Kasumi-1 (cell line): Measurements from ENCODE around the gene NDUFB4.
A peak's percentile ranks its signal among the peaks of the same experiment; 100 is the strongest.
"Not testable (repeated sequence)": the region's sequence is repeated elsewhere in the genome, so short reads cannot be mapped to it uniquely, and the experiment has no call there.

ENCODE experiments used
- DNase-seq, 2 experiments: peaks; one replicate each; lab custom pipeline; 2025; lab: John Stamatoyannopoulos, UW

NDUFB4 gene

DNA sequence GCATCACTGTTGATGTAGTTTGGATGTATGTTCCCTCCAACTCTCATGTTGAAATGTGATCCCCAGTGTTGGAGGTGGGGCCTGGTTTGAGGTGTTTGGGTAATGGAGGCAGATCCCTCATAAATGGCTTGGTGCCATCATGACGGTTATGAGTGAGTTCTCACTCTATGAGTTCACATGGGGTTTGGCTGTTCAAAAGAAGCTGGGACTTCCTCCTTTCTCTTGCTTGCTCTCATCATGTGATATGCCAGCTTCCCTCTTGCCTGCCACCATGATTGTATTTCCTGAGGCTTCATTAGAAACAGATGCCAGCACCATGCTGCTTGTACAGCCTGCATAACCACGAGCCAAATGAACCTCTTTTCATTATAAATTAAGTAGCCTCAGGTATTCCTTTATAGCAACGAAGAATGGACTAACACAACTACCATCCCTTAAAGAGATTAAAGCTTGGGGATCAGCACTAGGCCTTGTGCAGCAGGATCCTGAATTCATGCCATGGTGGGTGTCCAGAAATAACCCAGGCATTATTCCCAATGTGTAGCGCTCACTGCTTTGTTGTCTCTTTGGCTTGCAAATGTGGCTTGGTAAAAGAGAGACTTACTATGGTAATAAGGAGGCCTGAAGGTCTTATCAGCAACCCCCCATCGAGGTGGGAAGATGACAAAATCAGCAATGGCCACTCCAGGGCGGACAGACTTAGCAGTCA, 41.9 kb downstream of the NDUFB4 start:
- DNase-seq: peak; percentile 24 to 41

DNA sequence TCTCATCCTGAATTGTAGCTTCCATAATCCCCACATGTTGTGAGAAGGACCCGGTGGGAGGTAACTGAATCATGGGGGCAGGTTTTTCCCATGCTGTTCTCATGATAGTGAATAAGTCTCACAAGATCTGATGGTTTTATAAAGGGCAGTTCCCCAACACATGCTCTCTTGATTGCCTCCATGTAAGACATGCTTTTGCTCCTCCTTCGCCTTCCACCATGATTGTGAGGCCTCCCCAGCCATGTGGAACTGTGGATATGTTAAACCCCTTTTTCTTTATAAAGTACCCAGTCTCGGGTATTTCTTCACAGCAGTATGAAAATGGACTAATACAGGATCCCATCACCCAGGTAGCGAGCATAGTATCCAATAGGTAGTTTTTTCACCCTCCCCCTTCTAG, 42.7 kb downstream of the NDUFB4 start:
- DNase-seq: not testable (repeated sequence)

DNA sequence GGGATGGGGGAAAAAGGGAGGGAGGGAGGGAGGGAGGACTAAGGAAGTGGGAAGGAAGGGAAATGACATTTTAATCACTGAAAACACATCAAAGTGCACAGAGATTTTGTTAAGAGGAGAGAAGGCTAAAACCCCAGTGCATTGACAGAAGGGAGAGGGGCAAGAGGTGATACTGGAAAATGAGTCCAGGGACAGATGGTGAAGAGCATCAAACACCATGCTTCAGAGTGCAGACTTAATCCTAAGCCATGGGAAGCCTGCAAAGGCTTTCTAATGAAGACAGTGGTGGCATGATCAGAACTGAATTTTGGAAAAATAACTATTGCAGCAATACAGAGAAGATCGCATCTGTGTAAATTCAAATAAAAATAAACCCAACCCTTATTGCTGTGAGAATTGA, 44.1 kb downstream of the NDUFB4 start:
- DNase-seq: no peak

- DNase-seq: no peak
Measured at GRCh38 chr3:120641696-120642246, 45.6 kb downstream of the NDUFB4 start.

- DNase-seq: peak; percentile 91 to 96
Measured at GRCh38 chr3:120642368-120642948, 46.3 kb downstream of the NDUFB4 start.

DNA sequence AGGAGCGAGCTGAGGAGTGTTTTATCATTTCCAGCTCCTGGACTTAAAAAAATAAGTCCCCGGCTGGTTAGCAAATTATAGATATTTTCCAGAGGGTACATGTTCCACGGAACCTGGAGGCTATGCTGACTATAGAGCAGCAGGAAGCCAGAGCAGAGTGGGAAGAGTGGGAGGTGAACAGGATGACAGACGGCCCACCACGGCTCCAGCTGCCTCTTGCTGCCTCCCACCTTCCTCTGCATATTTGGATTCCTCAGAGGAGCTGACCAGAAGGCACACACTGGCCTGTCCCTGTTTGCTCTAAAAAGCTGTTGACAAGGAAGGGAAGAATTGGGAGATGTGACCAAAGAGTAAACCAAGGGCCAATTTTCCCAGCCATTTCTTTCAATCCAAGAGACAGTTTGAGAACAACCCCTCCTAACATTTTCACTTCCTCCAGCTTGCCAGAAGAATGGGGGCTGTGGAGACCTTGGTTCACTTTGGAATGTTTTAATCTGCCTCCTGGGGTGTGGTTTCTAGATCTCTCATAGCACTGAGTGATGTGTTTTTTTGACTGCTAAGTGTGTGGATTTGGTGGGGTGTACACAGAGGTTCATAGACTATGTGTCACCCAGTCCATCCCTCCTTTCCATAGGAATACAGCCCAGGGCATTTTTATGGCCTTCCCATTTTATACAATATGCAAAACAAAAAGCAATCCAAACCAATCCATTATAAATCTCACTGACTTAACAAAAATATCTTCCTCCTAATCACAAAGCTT, 49.1 kb downstream of the NDUFB4 start:
- DNase-seq: peak; percentile 21 to 46

DNA sequence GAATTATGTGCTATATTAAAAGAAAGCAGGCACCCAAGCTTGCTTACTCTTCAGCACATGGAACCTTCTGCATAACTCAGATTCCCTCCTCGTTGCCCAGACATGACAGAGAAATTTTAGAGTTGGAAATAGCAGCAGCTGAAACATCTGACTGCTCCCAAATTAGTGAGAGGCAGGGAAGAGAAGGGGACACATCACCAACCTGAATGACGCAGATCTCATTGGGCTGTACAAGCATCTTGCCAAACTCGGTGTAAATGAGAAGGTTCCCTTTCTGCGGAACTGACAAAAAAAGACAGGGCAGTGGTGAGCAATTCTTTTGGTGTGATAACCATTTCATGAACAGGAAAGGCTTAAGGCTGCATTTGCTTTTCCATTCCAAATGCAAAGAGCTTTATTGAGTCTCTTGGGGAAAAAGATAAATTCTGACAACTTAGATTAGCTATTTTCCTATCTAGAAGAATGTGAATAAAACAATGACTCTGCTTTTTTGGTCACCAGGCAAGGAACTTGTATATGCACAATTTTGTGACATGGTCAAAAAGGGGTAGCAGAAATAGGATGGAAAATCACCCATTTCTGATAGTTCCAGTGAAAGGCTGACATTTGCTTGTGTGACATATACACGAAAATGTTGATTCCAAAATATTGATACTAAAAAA, 50.8 kb downstream of the NDUFB4 start:
- no peak for DNase-seq

DNA sequence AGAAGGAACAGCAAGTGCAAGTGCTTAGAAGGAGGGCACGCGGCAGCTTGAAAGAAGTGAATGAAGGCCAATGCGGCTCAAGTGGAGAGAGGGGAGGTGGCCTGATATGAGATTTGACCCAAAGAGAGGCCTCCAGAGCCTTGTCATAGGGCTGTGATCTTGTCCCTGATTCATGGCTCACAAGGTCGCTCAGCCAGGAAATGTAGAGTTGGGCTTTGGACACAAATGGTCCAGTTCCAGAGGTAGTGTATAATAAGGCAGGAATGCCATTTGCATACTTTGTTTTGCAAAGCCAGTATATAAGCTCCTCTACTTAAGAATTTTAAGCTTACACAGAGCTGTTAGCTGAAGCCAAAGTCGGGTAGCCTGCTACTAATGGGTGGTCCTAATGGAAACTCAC, 52.2 kb downstream of the NDUFB4 start:
- DNase-seq: no peak

DNA sequence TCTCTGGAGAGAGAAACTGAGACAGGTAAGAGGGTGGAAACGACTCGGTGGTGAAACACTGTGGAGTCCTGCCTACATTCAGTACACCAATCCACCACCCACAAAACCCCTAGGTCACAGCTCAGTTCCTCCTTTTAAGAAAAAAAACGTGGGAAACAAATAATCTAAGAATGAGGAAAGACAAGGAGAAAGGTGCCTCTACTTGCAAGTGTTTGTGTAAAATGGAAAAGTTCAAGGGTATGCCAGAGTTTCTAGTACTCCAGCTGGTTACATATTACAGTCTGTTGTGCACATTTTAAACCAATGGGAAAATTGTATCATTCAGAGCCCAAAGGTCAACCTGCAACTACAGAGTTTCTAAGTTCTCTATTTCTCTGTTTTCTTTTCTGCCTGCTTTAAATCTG, 53.7 kb downstream of the NDUFB4 start:
- DNase-seq: no peak

DNA sequence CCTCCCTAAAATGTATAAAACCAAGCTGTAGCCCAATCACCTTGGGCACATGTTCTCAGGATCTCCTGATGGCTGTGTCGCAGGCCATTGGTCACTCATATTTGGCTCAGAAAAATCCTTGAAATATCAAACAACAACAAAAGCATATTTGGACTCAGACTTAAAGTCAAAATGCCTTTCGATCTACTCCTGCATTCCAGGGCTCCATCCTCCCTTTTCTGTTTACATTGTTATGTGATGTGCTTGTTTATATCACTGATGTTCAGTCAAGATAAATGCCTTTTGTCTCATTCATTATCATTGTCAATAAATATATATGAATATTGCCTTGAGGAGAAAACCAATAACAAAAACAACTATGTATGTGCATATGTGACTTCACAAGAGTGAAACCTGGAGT, 54.2 kb downstream of the NDUFB4 start:
- no peak for DNase-seq
